ENCODE data around the gene ZSWIM6.
"Not testable (repeated sequence)": the region's sequence is repeated elsewhere in the genome, so short reads cannot be mapped to it uniquely, and the experiment has no call there.

The ZSWIM6 gene

GRCh38 chr5:61363401-61364114 is 31.5 kb downstream of the ZSWIM6 start:
- no peak for DNase-seq (ENCODE audit: low read depth)

- no peak for DNase-seq (ENCODE audit: low read depth)
Measured at GRCh38 chr5:61366497-61367240, 34.6 kb downstream of the ZSWIM6 start.

DNA sequence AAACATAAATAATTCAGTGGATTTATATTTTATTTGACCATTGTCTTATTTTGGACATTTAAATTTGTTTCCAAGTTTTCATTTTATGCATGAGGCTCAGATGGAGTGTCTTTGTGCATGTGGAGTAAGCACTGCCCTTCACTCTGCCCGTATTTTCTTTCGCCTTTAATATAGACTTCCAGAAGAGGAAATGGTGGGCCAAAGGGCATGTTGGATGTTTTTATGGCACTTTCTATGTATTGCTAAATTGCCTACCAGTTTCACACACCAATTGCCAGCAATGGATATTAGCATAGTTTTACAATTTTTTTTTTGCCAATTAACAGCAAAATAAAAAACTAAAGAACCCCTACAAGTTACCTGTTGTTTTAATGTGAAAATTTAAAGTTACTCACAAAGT is 38.4 kb downstream of the ZSWIM6 start:
- DNase-seq (ENCODE audit: low read depth) = no peak

DNA sequence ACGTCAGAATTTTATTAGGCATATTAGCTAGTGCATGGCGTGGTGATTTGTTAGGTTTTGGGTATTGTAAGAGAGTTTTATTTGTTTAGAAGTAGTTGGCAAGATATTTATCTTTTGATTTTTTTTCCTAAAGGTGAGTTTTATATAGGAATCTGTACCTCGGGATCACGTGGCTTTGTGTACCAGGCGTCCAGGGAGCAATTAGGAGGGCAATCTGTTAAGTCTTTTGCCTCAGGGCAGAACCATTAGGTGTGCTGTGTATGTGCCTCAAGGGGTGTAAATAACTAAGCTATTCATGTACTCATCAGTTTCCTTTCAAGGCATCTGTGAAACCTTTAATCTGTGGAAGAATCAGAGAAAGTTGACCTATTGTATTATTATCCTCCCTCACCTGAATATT is 39.4 kb downstream of the ZSWIM6 start:
- DNase-seq (ENCODE audit: low read depth) = no peak

GRCh38 chr5:61379677-61380076 is 47.6 kb downstream of the ZSWIM6 start:
- no peak for DNase-seq (ENCODE audit: low read depth)

DNA sequence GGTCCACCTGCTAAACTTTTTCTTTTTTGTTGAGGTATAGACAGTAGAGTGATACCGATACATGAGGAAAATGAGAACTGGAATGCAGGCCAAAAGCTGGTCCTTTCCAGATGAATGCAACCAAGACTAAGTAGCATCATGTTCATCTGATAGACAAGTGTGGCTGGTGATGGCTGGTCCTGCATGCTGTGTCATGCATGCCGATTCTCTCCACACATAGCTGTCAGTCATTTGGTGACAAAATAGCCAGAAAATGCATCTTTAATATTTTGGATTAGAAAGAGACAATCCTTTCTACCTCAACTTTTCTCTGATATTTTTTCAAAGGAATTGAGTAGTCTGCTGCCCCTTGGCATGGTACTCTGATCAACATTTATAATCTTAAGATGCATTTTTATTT is 49.9 kb downstream of the ZSWIM6 start:
- no peak for DNase-seq (ENCODE audit: low read depth)

DNA sequence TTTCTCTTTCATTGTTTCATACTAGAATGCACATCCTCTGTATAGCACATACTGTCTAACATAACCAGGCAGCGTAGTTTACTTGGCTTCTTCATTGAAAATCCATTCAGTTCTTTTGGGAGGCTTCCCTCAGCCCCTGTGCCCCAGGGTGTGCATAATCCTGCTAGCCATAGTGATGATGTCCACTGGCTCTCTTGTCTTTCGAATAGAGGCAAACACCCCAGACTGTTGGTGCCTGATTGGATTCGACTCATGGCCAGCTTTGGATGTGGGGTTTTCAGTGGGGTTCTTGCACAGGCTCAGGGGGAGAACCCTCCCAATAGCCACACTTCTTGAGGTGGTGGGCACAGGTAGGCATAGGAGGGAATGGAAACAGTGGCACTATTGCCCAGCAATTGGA is 53.6 kb downstream of the ZSWIM6 start:
- no peak for DNase-seq (ENCODE audit: low read depth)

- no peak for DNase-seq (ENCODE audit: low read depth)
Measured at GRCh38 chr5:61386045-61386800, 54.2 kb downstream of the ZSWIM6 start.

- DNase-seq (ENCODE audit: low read depth) = no peak
Measured at GRCh38 chr5:61389609-61390008, 57.6 kb downstream of the ZSWIM6 start.

GRCh38 chr5:61394078-61394704 is 62.1 kb downstream of the ZSWIM6 start:
- DNase-seq (ENCODE audit: low read depth) = no peak

DNA sequence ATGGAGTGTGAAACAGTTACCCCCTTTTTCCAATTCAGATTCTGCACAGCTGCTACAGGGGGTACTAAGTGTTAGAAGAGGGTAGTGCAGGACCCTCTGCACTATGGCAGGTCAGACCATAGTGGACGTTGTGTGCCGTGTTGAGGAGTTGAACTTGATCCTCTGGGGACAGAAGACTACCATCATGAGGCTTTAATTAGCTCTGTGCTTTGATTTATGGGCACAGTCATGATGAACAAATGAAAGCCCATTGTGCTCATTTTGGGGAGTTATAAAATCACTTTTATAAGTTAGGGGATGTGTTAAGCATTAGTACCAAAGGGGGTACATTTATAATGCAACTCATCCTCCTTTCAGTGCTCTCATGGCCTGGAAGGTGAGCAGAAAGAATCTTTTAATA is 62.7 kb downstream of the ZSWIM6 start:
- DNase-seq (ENCODE audit: low read depth) = no peak

GRCh38 chr5:61397238-61397637 is 65.2 kb downstream of the ZSWIM6 start:
- no peak for DNase-seq (ENCODE audit: low read depth)

- no peak for DNase-seq (ENCODE audit: low read depth)
Measured at GRCh38 chr5:61397937-61398336, 65.9 kb downstream of the ZSWIM6 start.

DNA sequence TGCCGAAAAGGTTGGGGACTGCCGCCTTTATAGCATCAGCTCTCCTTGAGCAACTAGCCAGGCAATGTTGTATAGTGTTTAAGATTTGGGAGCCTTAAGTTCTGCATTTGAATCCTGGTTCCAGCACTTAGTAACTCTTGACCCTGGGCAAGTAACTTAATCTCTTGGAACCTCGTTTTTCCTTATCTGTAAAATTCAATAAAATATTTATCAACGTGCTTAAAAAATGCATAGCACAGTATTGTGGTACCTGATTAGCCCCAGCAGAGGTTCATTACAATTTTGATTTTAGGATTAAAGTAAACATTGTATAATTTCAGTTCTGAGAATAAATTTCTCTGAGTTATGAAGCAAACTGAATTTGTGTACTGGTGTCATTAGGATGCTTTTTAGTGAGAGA is 66.4 kb downstream of the ZSWIM6 start:
- no peak for DNase-seq (ENCODE audit: low read depth)

DNA sequence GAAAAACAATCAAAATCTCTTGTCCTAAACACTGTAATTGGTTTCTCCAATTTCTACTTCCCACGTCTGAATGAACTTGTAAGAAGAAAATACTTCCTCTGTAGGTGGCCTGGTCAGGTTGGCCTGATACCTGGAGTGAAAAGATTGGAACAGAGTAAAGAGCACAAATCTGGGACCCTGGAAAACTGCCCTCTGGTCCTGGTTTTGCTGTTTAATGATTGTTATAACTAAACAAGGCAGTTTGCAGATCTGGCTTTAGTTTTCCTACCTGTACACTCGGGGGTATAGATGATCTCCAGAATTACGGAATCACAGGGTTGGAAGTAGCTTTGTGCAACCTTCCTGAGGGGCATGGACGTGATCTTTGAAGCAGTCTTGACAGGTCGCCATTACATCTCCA is 67.6 kb downstream of the ZSWIM6 start:
- no peak for DNase-seq (ENCODE audit: low read depth)

GRCh38 chr5:61401726-61402125 is 69.7 kb downstream of the ZSWIM6 start:
- DNase-seq (ENCODE audit: low read depth) = no peak

DNA sequence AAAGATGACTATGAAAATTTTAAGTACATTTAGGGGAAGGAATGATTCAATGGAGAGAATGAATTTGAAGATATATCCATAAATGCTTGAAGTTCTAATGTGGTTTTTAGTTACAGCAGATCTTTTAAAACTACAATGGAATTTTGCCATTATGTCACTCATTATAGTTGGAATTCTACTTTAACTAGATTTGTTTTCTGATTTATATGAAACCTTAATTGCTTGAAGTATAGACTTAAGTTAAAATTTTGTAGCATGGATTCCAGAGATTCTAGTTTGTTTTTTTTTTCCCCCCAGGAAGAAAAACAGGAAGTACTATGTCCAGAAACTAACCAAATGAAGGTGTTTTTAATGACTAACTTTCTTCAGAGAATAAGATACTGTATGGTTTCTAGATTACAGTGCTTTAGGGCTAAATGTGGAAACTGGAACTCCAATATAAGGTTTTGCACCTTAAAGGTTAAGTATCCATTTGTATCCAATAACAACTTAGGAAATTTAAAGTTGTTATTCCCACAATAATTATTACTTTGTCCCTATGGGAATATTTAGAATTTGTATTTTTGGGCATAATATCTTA is 70.3 kb downstream of the ZSWIM6 start:
- no peak for DNase-seq (ENCODE audit: low read depth)

- no peak for DNase-seq (ENCODE audit: low read depth)
Measured at GRCh38 chr5:61402970-61403900, 71.2 kb downstream of the ZSWIM6 start.

- DNase-seq (ENCODE audit: low read depth) = no peak
Measured at GRCh38 chr5:61405511-61406295, 73.6 kb downstream of the ZSWIM6 start.

GRCh38 chr5:61406497-61406896 is 74.4 kb downstream of the ZSWIM6 start:
- DNase-seq (ENCODE audit: low read depth) = not testable (repeated sequence)
